Type B pancreatic cell (in vitro differentiated cells): ENCODE data around the gene ARAP3. TPM values are rescaled to one million over a fixed set of nuclear protein-coding genes. Genes with fewer than 3 reads are reported as not detected.

ENCODE experiments used
- DNase-seq: peaks from one replicate; pipeline ENCODE4 v3.0.0; 2021; ENCODE audit warnings: mixed read lengths; ENCODE audit not compliant: unreplicated experiment; ENCODE audit errors: extremely low spot score
- H3K27ac Mint-ChIP-seq: 2 replicates; pipeline ENCODE4 v1.8.0; 2021; ENCODE audit warnings: mild to moderate bottlenecking, mixed read lengths
- H3K27me3 Mint-ChIP-seq: 2 replicates; pipeline ENCODE4 v1.8.0; 2021; ENCODE audit warnings: mixed read lengths
- H3K36me3 Mint-ChIP-seq: 2 replicates; pipeline ENCODE4 v1.8.0; 2021; ENCODE audit warnings: mixed read lengths
- H3K4me1 Mint-ChIP-seq: one replicate; pipeline ENCODE4 v1.8.0; 2021; ENCODE audit warnings: mixed read lengths; ENCODE audit not compliant: unreplicated experiment
- H3K4me3 Mint-ChIP-seq: 2 replicates; pipeline ENCODE4 v1.8.0; 2021; ENCODE audit warnings: mild to moderate bottlenecking, mixed read lengths
- H3K9me3 Mint-ChIP-seq: 2 replicates; pipeline ENCODE4 v1.8.0; 2021; ENCODE audit warnings: mixed read lengths
- total RNA-seq: library from RNA; stranded (reverse); gene quantifications from 2 replicates; pipeline ENCODE4 v1.2.1, GENCODE V29; 2021; ENCODE audit warnings: low replicate concordance
- TF ChIP-seq, protein P1 (sequence below): fragments of 200-600 bp; sonication (generic); conservative IDR thresholded peaks from 2 replicates; pipeline ENCODE4 v1.5.0; 2021; ENCODE audit warnings: antibody characterized with exemption, mild to moderate bottlenecking

ARAP3 gene
- total RNA-seq, 1 donor from 2014 or later, result 8.4 TPM

GRCh38 chr5:141683596-141684141, 1.6 kb upstream of the ARAP3 start:
- TF ChIP-seq, protein P1, sequence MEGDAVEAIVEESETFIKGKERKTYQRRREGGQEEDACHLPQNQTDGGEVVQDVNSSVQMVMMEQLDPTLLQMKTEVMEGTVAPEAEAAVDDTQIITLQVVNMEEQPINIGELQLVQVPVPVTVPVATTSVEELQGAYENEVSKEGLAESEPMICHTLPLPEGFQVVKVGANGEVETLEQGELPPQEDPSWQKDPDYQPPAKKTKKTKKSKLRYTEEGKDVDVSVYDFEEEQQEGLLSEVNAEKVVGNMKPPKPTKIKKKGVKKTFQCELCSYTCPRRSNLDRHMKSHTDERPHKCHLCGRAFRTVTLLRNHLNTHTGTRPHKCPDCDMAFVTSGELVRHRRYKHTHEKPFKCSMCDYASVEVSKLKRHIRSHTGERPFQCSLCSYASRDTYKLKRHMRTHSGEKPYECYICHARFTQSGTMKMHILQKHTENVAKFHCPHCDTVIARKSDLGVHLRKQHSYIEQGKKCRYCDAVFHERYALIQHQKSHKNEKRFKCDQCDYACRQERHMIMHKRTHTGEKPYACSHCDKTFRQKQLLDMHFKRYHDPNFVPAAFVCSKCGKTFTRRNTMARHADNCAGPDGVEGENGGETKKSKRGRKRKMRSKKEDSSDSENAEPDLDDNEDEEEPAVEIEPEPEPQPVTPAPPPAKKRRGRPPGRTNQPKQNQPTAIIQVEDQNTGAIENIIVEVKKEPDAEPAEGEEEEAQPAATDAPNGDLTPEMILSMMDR, result no peak
- Mint-ChIP-seq H3K27ac (no peak overlapping the region), H3K9me3 (no peaks in the 10 kb centered on the region), H3K4me1 (peaks cover 16% of the 10 kb centered on the region), H3K36me3 (no peaks in the 10 kb centered on the region), H3K4me3 (no peak overlapping the region), H3K27me3 (peaks cover 5% of the 10 kb centered on the region)
- no peak for DNase-seq

GRCh38 chr5:141681295-141681694, 735 bp downstream of the ARAP3 start:
- Mint-ChIP-seq H3K27ac (peak overlapping the region; percentile 79), H3K27me3 (peaks cover 3% of the 10 kb centered on the region), H3K4me3 (peak overlapping the region; percentile 82), H3K9me3 (no peaks in the 10 kb centered on the region), H3K36me3 (no peaks in the 10 kb centered on the region), H3K4me1 (peaks cover 16% of the 10 kb centered on the region)
- DNase-seq, result no peak
- TF ChIP-seq, protein P1, result no peak

DNA sequence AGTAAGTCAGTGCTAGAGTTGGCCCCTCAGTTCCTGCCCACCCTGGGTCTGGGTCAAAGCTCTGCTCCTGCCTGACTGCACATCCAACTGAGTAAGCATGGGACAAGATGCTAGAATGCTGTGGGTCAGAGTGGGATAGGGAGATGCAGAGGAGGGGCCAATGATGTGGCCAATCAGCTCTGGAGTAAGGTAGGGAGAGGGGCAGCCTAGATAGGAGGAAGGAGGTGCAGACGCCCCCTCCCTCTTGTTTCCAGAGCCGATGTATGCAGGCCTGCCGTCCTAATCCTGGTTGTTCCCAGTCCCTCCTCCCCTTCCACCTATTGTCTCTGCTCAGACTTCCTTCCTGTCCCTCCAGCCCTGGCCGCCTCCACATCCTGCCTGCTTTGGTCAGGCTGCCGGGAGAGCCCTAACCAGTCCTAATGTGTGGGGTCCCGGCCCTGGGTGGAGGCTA, 1.3 kb downstream of the ARAP3 start:
- Mint-ChIP-seq H3K27ac (no peak overlapping the region), H3K4me3 (peak overlapping the region; percentile 82)

GRCh38 chr5:141680178-141680577, 1.9 kb downstream of the ARAP3 start:
- no peak overlapping the region for H3K27ac Mint-ChIP-seq
- TF ChIP-seq, protein P1, result no peak
- H3K4me1 Mint-ChIP-seq, result peaks cover 16% of the 10 kb centered on the region
- H3K9me3 Mint-ChIP-seq, result no peaks in the 10 kb centered on the region
- no peak overlapping the region for H3K4me3 Mint-ChIP-seq
- DNase-seq, result no peak
- H3K27me3 Mint-ChIP-seq, result peaks cover 3% of the 10 kb centered on the region
- no peaks in the 10 kb centered on the region for H3K36me3 Mint-ChIP-seq

More for the DNA sequence above, 1.3 kb downstream of the ARAP3 start:
- Mint-ChIP-seq H3K27me3 (peaks cover 3% of the 10 kb centered on the region), H3K36me3 (no peaks in the 10 kb centered on the region), H3K9me3 (no peaks in the 10 kb centered on the region), H3K4me1 (peaks cover 16% of the 10 kb centered on the region)
- DNase-seq, result no peak
- TF ChIP-seq, protein P1, result no peak

DNA sequence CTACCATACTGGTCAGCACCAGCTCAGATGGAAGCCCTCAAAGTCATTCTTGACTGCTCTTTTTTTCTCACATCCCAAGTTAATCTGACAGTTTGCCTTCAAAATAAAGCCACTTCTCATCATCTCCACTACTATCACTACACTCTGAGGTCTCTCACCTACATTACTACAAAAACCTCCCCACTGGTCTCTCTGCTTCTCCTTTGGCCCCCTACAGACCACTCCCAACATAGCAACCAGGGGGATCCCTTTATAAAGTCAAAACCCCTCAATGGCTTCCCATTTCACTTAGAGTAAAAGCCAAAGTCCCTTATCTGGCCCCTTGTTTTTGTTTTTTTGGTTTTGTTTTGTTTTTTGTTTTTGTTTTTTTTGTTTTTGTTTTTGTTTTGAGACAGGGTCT, 4.6 kb downstream of the ARAP3 start:
- no peaks in the 10 kb centered on the region for H3K36me3 Mint-ChIP-seq
- no peak overlapping the region for H3K27ac Mint-ChIP-seq
- no peak for DNase-seq
- H3K4me3 Mint-ChIP-seq, result no peak overlapping the region
- peaks cover 15% of the 10 kb centered on the region for H3K4me1 Mint-ChIP-seq
- peaks cover 3% of the 10 kb centered on the region for H3K27me3 Mint-ChIP-seq
- no peaks in the 10 kb centered on the region for H3K9me3 Mint-ChIP-seq
- TF ChIP-seq, protein P1, result peak; percentile 71

DNA sequence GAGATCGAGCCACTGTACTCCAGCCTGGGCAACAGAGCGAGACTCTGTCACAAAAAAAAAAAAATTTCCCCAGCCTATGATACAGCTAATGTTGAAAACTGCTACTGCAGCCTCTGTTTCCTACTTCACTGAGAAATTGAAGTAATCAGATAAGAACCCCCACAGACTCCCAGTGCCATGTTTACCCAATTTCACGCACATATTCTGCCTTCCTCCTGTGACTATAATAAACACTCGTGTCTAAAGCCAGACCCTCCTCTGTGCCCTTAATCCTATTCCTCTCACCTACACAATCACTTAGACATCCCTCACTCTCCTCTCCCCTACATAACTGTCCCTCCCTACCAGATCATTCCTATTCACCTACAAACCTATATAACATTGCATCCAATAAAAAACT, 6.4 kb downstream of the ARAP3 start:
- H3K4me3 Mint-ChIP-seq, result no peak overlapping the region
- no peaks in the 10 kb centered on the region for H3K27me3 Mint-ChIP-seq
- DNase-seq, result no peak
- H3K27ac Mint-ChIP-seq, result no peak overlapping the region
- no peaks in the 10 kb centered on the region for H3K9me3 Mint-ChIP-seq
- TF ChIP-seq, protein P1, result no peak
- H3K4me1 Mint-ChIP-seq, result peaks cover 2% of the 10 kb centered on the region
- H3K36me3 Mint-ChIP-seq, result no peaks in the 10 kb centered on the region
